K562 (cell line): Measurements from ENCODE around the gene C3orf80.

Source experiments
- FOXM1 ChIP-seq, 2 experiments: fragments of 450-650 bp in 1 of 2; sonication (generic) in 1 of 2; formaldehyde crosslinking in 1 of 2; IDR thresholded peaks; 2 replicates each; pipeline versions ENCODE4 v1.6.1 to v1.9.0; 2017 to 2022; ENCODE audit warnings: low read depth in 2 of 2, mild to moderate bottlenecking in 2 of 2, missing genetic modification reagents in 1 of 2, moderate library complexity in 1 of 2
- MAFF ChIP-seq: IDR thresholded peaks from 2 replicates; pipeline ENCODE4 v1.6.1; 2012; ENCODE audit warnings: low read length, improper control_type of control experiment
- MYC ChIP-seq, 2 experiments: fragments of 250-450 bp in 1 of 2; sonication (Bioruptor Pico) in 1 of 2; IDR thresholded peaks; 2 replicates each; pipeline versions ENCODE4 v1.5.1 to v1.6.1; 2012 to 2021; ENCODE audit warnings: low read depth in 2 of 2, borderline replicate concordance in 1 of 2, improper control_type of control experiment in 1 of 2, low read length in 1 of 2, mild to moderate bottlenecking in 1 of 2, moderate library complexity in 1 of 2
- POLR2A ChIP-seq: fragments of 450-650 bp; conservative IDR thresholded peaks from 2 replicates; pipeline ENCODE4 v1.6.1; 2016
- TGIF2 ChIP-seq: sonication (generic); formaldehyde crosslinking; IDR thresholded peaks from 2 replicates; pipeline ENCODE4 v1.8.1; 2022; ENCODE audit warnings: mild to moderate bottlenecking, missing genetic modification reagents, moderate library complexity
- ZNF644 ChIP-seq: fragments of 200-800 bp; sonication (Bioruptor generic); IDR thresholded peaks from 2 replicates; pipeline ENCODE4 v1.6.1; 2016; ENCODE audit warnings: low read depth, missing genetic modification characterization, missing compliant biosample characterization
- TF ChIP-seq, protein P1 (sequence below), 3 experiments: IDR thresholded peaks in 2 of 3; conservative IDR thresholded peaks in 1 of 3; 2 replicates each; pipeline ENCODE4 v1.5.1; 2011 to 2012; ENCODE audit warnings: low read length in 3 of 3, mild to moderate bottlenecking in 3 of 3, control low read depth in 2 of 3, improper control_type of control experiment in 1 of 3, inconsistent platforms in 1 of 3, low read depth in 1 of 3, mixed read lengths in 1 of 3, moderate library complexity in 1 of 3; ENCODE audit not compliant: insufficient read depth in 2 of 3
- TF ChIP-seq, protein P2 (sequence below), 2 experiments: fragments of 450-650 bp; formaldehyde crosslinking in 1 of 2; IDR thresholded peaks; 2 replicates each; pipeline versions ENCODE4 v1.4.0 to v1.6.1; 2014 to 2020; ENCODE audit warnings: mild to moderate bottlenecking in 2 of 2, borderline replicate concordance in 1 of 2, low read depth in 1 of 2

GRCh38 chr3:160192310-160193029, 32.8 kb upstream of the C3orf80 start:
- TF ChIP-seq, protein P1, sequence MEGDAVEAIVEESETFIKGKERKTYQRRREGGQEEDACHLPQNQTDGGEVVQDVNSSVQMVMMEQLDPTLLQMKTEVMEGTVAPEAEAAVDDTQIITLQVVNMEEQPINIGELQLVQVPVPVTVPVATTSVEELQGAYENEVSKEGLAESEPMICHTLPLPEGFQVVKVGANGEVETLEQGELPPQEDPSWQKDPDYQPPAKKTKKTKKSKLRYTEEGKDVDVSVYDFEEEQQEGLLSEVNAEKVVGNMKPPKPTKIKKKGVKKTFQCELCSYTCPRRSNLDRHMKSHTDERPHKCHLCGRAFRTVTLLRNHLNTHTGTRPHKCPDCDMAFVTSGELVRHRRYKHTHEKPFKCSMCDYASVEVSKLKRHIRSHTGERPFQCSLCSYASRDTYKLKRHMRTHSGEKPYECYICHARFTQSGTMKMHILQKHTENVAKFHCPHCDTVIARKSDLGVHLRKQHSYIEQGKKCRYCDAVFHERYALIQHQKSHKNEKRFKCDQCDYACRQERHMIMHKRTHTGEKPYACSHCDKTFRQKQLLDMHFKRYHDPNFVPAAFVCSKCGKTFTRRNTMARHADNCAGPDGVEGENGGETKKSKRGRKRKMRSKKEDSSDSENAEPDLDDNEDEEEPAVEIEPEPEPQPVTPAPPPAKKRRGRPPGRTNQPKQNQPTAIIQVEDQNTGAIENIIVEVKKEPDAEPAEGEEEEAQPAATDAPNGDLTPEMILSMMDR (IDR thresholded peaks at IDR 0.05 in 2 of 3, conservative IDR thresholded peaks at IDR 0.05 in 1 of 3; ENCODE audit: insufficient read depth in 2 of 3, low read depth in 1 of 3, low read length in 3 of 3): no peak
- TF ChIP-seq TGIF2 (CRISPR knock-in tag): no peak
- no peak for TF ChIP-seq FOXM1 (IDR thresholded peaks at IDR 0.05; ENCODE audit: low read depth)
- TF ChIP-seq FOXM1 (CRISPR knock-in tag; IDR thresholded peaks at IDR 0.05; ENCODE audit: low read depth): no peak
- no peak for TF ChIP-seq MYC (IDR thresholded peaks at IDR 0.05; ENCODE audit: low read depth, low read length)
- no peak for TF ChIP-seq MYC (CRISPR knock-in tag; IDR thresholded peaks at IDR 0.05; ENCODE audit: borderline replicate concordance, low read depth)
- TF ChIP-seq ZNF644 (tag): no peak
- TF ChIP-seq MAFF: no peak
- no peak for TF ChIP-seq POLR2A
- TF ChIP-seq, protein P2, sequence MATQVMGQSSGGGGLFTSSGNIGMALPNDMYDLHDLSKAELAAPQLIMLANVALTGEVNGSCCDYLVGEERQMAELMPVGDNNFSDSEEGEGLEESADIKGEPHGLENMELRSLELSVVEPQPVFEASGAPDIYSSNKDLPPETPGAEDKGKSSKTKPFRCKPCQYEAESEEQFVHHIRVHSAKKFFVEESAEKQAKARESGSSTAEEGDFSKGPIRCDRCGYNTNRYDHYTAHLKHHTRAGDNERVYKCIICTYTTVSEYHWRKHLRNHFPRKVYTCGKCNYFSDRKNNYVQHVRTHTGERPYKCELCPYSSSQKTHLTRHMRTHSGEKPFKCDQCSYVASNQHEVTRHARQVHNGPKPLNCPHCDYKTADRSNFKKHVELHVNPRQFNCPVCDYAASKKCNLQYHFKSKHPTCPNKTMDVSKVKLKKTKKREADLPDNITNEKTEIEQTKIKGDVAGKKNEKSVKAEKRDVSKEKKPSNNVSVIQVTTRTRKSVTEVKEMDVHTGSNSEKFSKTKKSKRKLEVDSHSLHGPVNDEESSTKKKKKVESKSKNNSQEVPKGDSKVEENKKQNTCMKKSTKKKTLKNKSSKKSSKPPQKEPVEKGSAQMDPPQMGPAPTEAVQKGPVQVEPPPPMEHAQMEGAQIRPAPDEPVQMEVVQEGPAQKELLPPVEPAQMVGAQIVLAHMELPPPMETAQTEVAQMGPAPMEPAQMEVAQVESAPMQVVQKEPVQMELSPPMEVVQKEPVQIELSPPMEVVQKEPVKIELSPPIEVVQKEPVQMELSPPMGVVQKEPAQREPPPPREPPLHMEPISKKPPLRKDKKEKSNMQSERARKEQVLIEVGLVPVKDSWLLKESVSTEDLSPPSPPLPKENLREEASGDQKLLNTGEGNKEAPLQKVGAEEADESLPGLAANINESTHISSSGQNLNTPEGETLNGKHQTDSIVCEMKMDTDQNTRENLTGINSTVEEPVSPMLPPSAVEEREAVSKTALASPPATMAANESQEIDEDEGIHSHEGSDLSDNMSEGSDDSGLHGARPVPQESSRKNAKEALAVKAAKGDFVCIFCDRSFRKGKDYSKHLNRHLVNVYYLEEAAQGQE (IDR thresholded peaks at IDR 0.05; ENCODE audit: borderline replicate concordance): no peak
- TF ChIP-seq, protein P2 (CRISPR knock-in tag; IDR thresholded peaks at IDR 0.05; ENCODE audit: low read depth): no peak
